Transverse colon (tissue), 4 donors: ENCODE results near the gene QRFP. TPM values are rescaled to one million over a fixed set of nuclear protein-coding genes. Genes with fewer than 3 reads are reported as not detected.
A peak's percentile ranks its signal among the peaks of the same experiment; 100 is the strongest.

ENCODE experiments used
- DNase-seq: peaks from one replicate; pipeline ENCODE4 v3.0.0-alpha.2; 2019
- H3K27ac ChIP-seq, 4 donors: fragments of 200-600 bp; sonication (generic); 2 replicates each; pipeline ENCODE4 v1.5.1; 2016 to 2018; ENCODE audit warnings: inconsistent platforms in 4 of 4
- H3K27me3 ChIP-seq: fragments of 200-600 bp; sonication (generic); 2 replicates; pipeline ENCODE4 v1.5.1; 2017; ENCODE audit warnings: inconsistent platforms
- H3K36me3 ChIP-seq, 4 donors: fragments of 200-600 bp; sonication (generic); 2 replicates each; pipeline ENCODE4 v1.5.1; 2017 to 2019; ENCODE audit warnings: inconsistent platforms in 4 of 4
- H3K4me1 ChIP-seq, 4 donors: fragments of 200-600 bp; sonication (generic); 2 replicates each; pipeline ENCODE4 v1.5.1; 2017 to 2020; ENCODE audit warnings: inconsistent platforms in 4 of 4
- H3K4me3 ChIP-seq, 4 donors: fragments of 200-600 bp; sonication (generic); 1 replicate in 1 of 4; 2 replicates in 3 of 4; pipeline versions ENCODE4 v1.5.1 to v1.6.1; 2017 to 2019; ENCODE audit warnings: inconsistent platforms in 4 of 4
- H3K9me3 ChIP-seq, 2 donors: fragments of 200-600 bp; sonication (generic); 2 replicates each; pipeline ENCODE4 v1.5.1; 2017 to 2019; ENCODE audit warnings: inconsistent platforms in 2 of 2
- EP300 ChIP-seq: sonication (generic); formaldehyde crosslinking; IDR thresholded peaks from one replicate; pipeline ENCODE4 v1.6.1; 2017; ENCODE audit warnings: antibody characterized with exemption, low read depth
- POLR2A ChIP-seq: fragments of 450-650 bp; IDR thresholded peaks from one replicate; pipeline ENCODE4 v1.6.1; 2016; ENCODE audit warnings: antibody characterized with exemption, mild to moderate bottlenecking, moderate library complexity
- POLR2AphosphoS5 ChIP-seq, 3 donors: sonication (generic); formaldehyde crosslinking; IDR thresholded peaks; one replicate each; pipeline ENCODE4 v1.6.1; 2016; ENCODE audit warnings: antibody characterized with exemption in 3 of 3
- WGBS, 2 donors: methylation state at CpG; one replicate each; pipeline ENCODE4 v1.1.5; 2018; ENCODE audit warnings: low coverage in 1 of 2; 5-methylcytosine and 5-hydroxymethylcytosine counted together
- in situ Hi-C, 4 donors: fragments of 200-750 bp; cut with MboI; loops; one replicate each; pipeline versions ENCODE4 v1.15.0 to v1.15.1; 2017; ENCODE audit warnings: low sequenced_read_pairs in 3 of 4, low pct_ligation_motif_present in 1 of 4, low pct_unique_long_range_greater_than_20kb in 1 of 4
- intact Hi-C: fragments of 100-400 bp; cut with DNase I; formaldehyde crosslinking; loops from one replicate; pipeline ENCODE4 v1.15.1; 2023; ENCODE audit warnings: low total_unique reads
- total RNA-seq, 4 donors: library from RNA; depleted of rRNA; stranded (reverse); fragments of >200 nt; gene quantifications; one replicate each; pipeline ENCODE4 v1.1.0, GENCODE V29; 2016
- TF ChIP-seq, protein P1 (sequence below), 5 experiments: fragments of 200-600 bp in 3 of 5; fragments of 450-650 bp in 2 of 5; sonication (generic) in 3 of 5; IDR thresholded peaks; 1 replicate in 2 of 5; 2 replicates in 3 of 5; pipeline ENCODE4 v1.5.1; 2016 to 2017; ENCODE audit warnings: antibody characterized with exemption in 5 of 5, inconsistent platforms in 3 of 5, mild to moderate bottlenecking in 2 of 5, moderate library complexity in 1 of 5

The QRFP gene
- total RNA-seq, 4 donors from 2014 or later, result not detected

GRCh38 chr9:130943221-130943620 lies 46.6 kb upstream of the QRFP start:
- H3K36me3 ChIP-seq, result no peaks in the 10 kb centered on the region
- in situ Hi-C loops, result loop anchor here in 1 of 4 donors (5.0 to 10.0 kb wide), 2 partner anchors 78 to 236 kb away; no protein-coding TSS in a partner anchor
- H3K4me1 ChIP-seq, result peaks cover 1 to 38% (median 34%) of the 10 kb centered on the region in 4 donors
- no peak overlapping the region for H3K4me3 ChIP-seq
- 67 to 75% methylated on average over 1 to 12 of the region's 13 CpGs for WGBS, 2 donors
- H3K27me3 ChIP-seq, result peaks cover 37% of the 10 kb centered on the region
- no peak for DNase-seq
- no peak overlapping the region for H3K27ac ChIP-seq
- intact Hi-C loops, result loop anchor here (5.0 to 10.0 kb wide), 2 partner anchors 178 to 241 kb away; no protein-coding TSS in a partner anchor
- TF ChIP-seq, protein P1, sequence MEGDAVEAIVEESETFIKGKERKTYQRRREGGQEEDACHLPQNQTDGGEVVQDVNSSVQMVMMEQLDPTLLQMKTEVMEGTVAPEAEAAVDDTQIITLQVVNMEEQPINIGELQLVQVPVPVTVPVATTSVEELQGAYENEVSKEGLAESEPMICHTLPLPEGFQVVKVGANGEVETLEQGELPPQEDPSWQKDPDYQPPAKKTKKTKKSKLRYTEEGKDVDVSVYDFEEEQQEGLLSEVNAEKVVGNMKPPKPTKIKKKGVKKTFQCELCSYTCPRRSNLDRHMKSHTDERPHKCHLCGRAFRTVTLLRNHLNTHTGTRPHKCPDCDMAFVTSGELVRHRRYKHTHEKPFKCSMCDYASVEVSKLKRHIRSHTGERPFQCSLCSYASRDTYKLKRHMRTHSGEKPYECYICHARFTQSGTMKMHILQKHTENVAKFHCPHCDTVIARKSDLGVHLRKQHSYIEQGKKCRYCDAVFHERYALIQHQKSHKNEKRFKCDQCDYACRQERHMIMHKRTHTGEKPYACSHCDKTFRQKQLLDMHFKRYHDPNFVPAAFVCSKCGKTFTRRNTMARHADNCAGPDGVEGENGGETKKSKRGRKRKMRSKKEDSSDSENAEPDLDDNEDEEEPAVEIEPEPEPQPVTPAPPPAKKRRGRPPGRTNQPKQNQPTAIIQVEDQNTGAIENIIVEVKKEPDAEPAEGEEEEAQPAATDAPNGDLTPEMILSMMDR (IDR thresholded peaks at IDR 0.05), result no peak
- TF ChIP-seq POLR2A, result no peak
- no peak for TF ChIP-seq EP300
- no peak for TF ChIP-seq POLR2AphosphoS5 (IDR thresholded peaks at IDR 0.05)
- H3K9me3 ChIP-seq, result no peaks in the 10 kb centered on the region

- Histone ChIP-seq H3K4me1 (peaks cover 4 to 41% (median 37%) of the 10 kb centered on the region in 4 donors), H3K36me3 (no peaks in the 10 kb centered on the region), H3K9me3 (no peaks in the 10 kb centered on the region), H3K27ac (no peak overlapping the region), H3K4me3 (no peak overlapping the region), H3K27me3 (peaks cover 43% of the 10 kb centered on the region)
- 83 to 85% methylated on average over 10 of the region's 10 CpGs for WGBS, 2 donors
- no peak for DNase-seq
- TF ChIP-seq EP300 (no peak), POLR2AphosphoS5 (IDR thresholded peaks at IDR 0.05) (no peak), POLR2A (no peak)
- TF ChIP-seq, protein P1 (IDR thresholded peaks at IDR 0.05), result no peak
- in situ Hi-C loops (loop anchor here in 1 of 4 donors (5.0 to 10.0 kb wide), 2 partner anchors 78 to 235 kb away; no protein-coding TSS in a partner anchor), intact Hi-C loops (loop anchor here (5.0 to 10.0 kb wide), 2 partner anchors 178 to 240 kb away; no protein-coding TSS in a partner anchor)
These were observed 46.1 kb upstream of the QRFP start for GRCh38 chr9:130942679-130943078.

DNA sequence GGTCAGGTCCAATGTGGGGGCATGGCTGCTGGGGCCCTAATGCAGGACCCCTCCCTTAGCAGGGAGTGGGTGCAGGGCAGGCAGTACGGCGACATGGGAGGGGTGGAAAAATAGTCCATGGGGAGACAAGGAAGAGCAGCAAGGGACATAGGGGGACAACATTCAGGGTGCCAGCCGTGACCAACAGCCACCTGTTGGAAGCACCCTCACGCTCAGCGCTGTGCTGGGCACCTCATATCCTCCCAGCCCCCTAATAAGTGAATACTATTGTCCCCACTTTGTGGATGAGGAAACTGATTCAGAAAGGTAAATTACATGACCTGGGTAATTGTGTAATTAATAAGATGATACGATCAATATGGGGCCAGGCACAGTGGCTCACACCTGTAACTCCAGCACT lies 45.5 kb upstream of the QRFP start:
- H3K9me3 ChIP-seq, result no peaks in the 10 kb centered on the region
- WGBS, 2 donors, result 83 to 97% methylated on average over 1 to 6 of the region's 6 CpGs
- no peak overlapping the region for H3K27ac ChIP-seq
- no peaks in the 10 kb centered on the region for H3K36me3 ChIP-seq
- TF ChIP-seq POLR2A (no peak), POLR2AphosphoS5 (IDR thresholded peaks at IDR 0.05) (no peak), EP300 (no peak)
- no peak for DNase-seq
- peaks cover 4 to 35% (median 33%) of the 10 kb centered on the region in 4 donors for H3K4me1 ChIP-seq
- in situ Hi-C loops, result loop anchor here in 1 of 4 donors (5.0 to 10.0 kb wide), 2 partner anchors 77 to 235 kb away; no protein-coding TSS in a partner anchor
- peaks cover 49% of the 10 kb centered on the region for H3K27me3 ChIP-seq
- H3K4me3 ChIP-seq, result no peak overlapping the region
- intact Hi-C loops, result loop anchor here (5.0 to 10.0 kb wide), 2 partner anchors 177 to 240 kb away; no protein-coding TSS in a partner anchor

DNA sequence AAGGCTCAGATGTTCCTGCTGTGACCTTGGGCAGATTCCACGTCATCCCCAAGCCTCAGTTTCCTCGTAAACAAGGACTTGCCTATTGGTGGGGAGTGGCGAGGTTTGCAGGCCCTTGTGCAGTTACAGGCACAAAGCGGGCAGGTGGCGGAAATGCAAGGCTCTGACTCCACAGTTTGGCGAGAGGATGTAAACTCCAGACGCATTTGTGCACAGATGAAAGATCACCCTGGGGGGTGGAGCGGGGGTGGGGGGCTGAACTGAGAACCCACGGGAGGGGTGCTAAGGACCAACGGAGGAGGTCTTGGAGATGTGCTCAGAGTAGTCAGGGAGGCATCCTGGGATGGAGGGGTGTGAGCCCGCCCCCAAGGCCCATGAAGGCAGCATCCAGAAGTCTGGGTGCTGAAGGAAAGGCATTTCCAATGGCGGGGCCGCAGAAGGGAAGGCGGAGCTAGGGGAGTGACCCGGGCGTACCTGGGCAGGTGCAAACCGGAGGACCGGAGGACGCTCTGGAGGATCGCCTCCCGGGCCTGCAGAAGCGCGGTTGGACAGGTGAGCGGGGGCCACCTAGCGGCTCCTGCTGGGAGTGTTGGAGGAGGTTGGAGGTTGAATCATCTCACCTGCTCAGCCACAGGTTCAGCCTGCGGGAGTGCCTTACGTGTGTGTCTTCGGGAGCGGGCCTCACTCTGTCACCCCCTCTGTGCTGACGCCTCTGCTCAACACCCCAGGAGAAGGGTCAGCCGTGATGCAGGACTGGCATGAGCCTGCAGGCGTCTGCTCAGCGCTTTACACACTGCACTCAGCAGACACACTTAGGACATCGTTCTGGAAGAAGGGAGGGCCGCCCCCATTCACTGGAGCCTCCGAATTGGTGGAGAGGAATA lies 44.3 kb upstream of the QRFP start:
- H3K27ac ChIP-seq, result peak overlapping the region in 1 of 4 donors; percentile 84
- H3K4me3 ChIP-seq, result no peak overlapping the region
- peaks cover 60% of the 10 kb centered on the region for H3K27me3 ChIP-seq
- no peak for TF ChIP-seq EP300
- TF ChIP-seq, protein P1 (IDR thresholded peaks at IDR 0.05), result peak; percentile 84 to 89 (median 89)
- peak; percentile 93 for DNase-seq
- 0 to 7% methylated on average over 6 to 36 of the region's 36 CpGs for WGBS, 2 donors
- no peaks in the 10 kb centered on the region for H3K9me3 ChIP-seq
- intact Hi-C loops, result loop anchor here (1.0 to 10.0 kb wide), 3 partner anchors 76 to 239 kb away; no protein-coding TSS in a partner anchor
- peaks cover 4 to 40% (median 30%) of the 10 kb centered on the region in 4 donors for H3K4me1 ChIP-seq
- in situ Hi-C loops, result loop anchor here in 1 of 4 donors (5.0 to 10.0 kb wide), 2 partner anchors 76 to 234 kb away; no protein-coding TSS in a partner anchor
- no peaks in the 10 kb centered on the region for H3K36me3 ChIP-seq
